Prostate gland (tissue), 2 donors: ENCODE results near the gene CNTRL. TPM values are rescaled to one million over a fixed set of nuclear protein-coding genes. Genes with fewer than 3 reads are reported as not detected.
"Not testable (repeated sequence)": the region's sequence is repeated elsewhere in the genome, so short reads cannot be mapped to it uniquely, and the experiment has no call there.

Source experiments
- DNase-seq: peaks from one replicate; pipeline ENCODE4 v3.0.0-alpha.2; 2019; ENCODE audit warnings: low spot score
- H3K27ac ChIP-seq, 2 donors: fragments of 200-600 bp; sonication (generic); 2 replicates each; pipeline ENCODE4 v1.5.1; 2017 to 2019
- H3K27me3 ChIP-seq: fragments of 200-600 bp; sonication (generic); replicated peaks from 2 replicates; pipeline ENCODE4 v1.5.1; 2019; ENCODE audit not compliant: insufficient read depth
- H3K36me3 ChIP-seq, 2 donors: fragments of 200-600 bp; sonication (generic); 1 replicate in 1 of 2; 2 replicates in 1 of 2; pipeline versions ENCODE4 v1.5.1 to v1.8.1; 2017 to 2019
- H3K4me1 ChIP-seq: fragments of 200-600 bp; sonication (generic); replicated peaks from 2 replicates; pipeline ENCODE4 v1.5.1; 2019
- H3K4me3 ChIP-seq, 2 donors: fragments of 200-600 bp; sonication (generic); 2 replicates each; pipeline ENCODE4 v1.5.1; 2017 to 2019
- H3K9me3 ChIP-seq: fragments of 200-600 bp; sonication (generic); 2 replicates; pipeline ENCODE4 v1.5.1; 2017
- CTCF ChIP-seq, 4 experiments: fragments of 200-600 bp in 2 of 4; fragments of 450-650 bp in 2 of 4; sonication (generic) in 2 of 4; IDR thresholded peaks; 1 replicate in 3 of 4; 2 replicates in 1 of 4; pipeline ENCODE4 v1.5.1; 2016 to 2019; ENCODE audit warnings: antibody characterized with exemption in 4 of 4, mild to moderate bottlenecking in 2 of 4, moderate library complexity in 2 of 4
- POLR2A ChIP-seq: fragments of 450-650 bp; IDR thresholded peaks from one replicate; pipeline ENCODE4 v1.6.1; 2016; ENCODE audit warnings: antibody characterized with exemption, mild to moderate bottlenecking
- POLR2AphosphoS5 ChIP-seq: sonication (generic); formaldehyde crosslinking; IDR thresholded peaks from one replicate; pipeline ENCODE4 v1.6.1; 2017; ENCODE audit warnings: antibody characterized with exemption
- whole genome bisulfite sequencing: methylation state at CpG from one replicate; pipeline ENCODE4 v1.1.5; 2018; 5-methylcytosine and 5-hydroxymethylcytosine counted together
- intact Hi-C: fragments of 100-400 bp; cut with DNase I; formaldehyde crosslinking; loops from one replicate; pipeline ENCODE4 v1.14.2; 2022
- total RNA-seq, 2 donors: library from RNA; depleted of rRNA; stranded (reverse); fragments of >200 nt; gene quantifications; one replicate each; pipeline ENCODE4 v1.1.0, GENCODE V29; 2016

Gene CNTRL
- total RNA-seq, 2 donors from 2014 or later = 10.3 to 21.9 TPM

DNA sequence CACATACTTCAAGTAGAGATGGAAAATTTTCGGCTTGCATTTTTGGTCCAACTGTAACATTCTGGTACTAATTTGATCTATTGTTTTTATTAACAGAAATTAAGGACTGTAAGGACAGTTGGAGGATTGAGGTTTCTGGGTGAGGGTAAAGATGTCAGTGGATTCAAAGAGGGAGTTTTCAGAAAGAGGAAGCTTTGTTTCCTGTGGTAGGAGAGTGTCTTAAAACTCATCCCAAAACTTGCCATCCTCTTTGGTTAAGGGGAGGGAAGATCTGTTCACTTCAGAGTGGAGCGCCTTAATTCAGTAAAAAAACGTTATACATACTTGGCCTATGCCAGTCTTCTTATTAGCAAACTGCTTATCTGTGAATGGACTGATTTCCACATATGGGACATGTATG, 13.8 kb downstream of the CNTRL start:
- Histone ChIP-seq H3K4me1 (no peaks in the 10 kb centered on the region), H3K27ac (no peak overlapping the region), H3K9me3 (no peaks in the 10 kb centered on the region), H3K27me3 (no peaks in the 10 kb centered on the region), H3K4me3 (no peak overlapping the region), H3K36me3 (no peaks in the 10 kb centered on the region)
- TF ChIP-seq POLR2AphosphoS5 (no peak), POLR2A (no peak), CTCF (IDR thresholded peaks at IDR 0.05) (no peak)
- intact Hi-C loops = no loop called here
- WGBS = 89% methylated on average over 3 of the region's 3 CpGs
- DNase-seq = no peak

DNA sequence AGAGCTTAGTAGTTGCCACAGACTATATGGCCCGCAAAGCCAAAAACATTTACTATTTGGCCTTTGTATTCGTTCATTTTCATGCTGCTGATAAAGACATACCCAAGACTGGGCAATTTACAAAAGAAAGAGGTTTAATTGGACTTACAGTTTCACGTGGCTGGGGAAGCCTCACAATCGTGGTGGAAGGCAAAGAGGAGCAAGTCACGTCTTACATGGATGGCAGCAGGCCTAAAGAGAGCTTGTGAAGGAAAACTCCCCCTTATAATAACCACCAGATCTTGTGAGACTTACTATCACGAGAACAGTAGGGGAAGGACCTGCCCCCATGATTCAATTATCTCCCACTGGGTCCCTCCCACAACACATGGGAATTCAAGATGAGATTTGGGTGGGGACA, 16.0 kb downstream of the CNTRL start:
- H3K4me3 ChIP-seq, H3K4me1 ChIP-seq, H3K27me3 ChIP-seq, H3K36me3 ChIP-seq, H3K27ac ChIP-seq, H3K9me3 ChIP-seq, intact Hi-C loops, DNase-seq: not testable (repeated sequence)
- 79% methylated on average over 6 of the region's 6 CpGs for WGBS

DNA sequence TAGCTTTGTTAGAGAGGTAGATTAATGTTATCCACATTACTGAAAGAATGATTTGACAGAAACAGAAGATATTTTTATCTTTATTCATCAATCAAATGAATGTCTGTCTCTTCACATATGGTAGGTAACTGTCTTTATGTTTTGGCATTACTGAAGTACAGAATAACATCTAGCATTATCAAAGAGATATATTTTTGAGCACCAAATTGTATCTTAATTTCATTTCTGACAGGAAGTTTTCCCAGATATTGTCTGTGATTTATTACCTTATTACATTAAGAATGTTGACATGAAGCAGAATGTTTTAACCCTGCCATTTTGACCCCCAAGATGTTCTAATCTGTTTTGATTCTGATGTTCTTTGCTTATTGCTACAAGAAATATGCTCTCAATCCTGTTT, 20.3 kb downstream of the CNTRL start:
- DNase-seq = no peak
- intact Hi-C loops = no loop called here
- no peaks in the 10 kb centered on the region for H3K9me3 ChIP-seq
- H3K27me3 ChIP-seq = no peaks in the 10 kb centered on the region
- TF ChIP-seq CTCF (IDR thresholded peaks at IDR 0.05) (no peak), POLR2A (no peak), POLR2AphosphoS5 (no peak)
- H3K4me3 ChIP-seq = no peak overlapping the region
- no peaks in the 10 kb centered on the region for H3K36me3 ChIP-seq
- no peaks in the 10 kb centered on the region for H3K4me1 ChIP-seq
- no peak overlapping the region for H3K27ac ChIP-seq

- Histone ChIP-seq H3K4me1 (no peaks in the 10 kb centered on the region), H3K4me3 (no peak overlapping the region), H3K9me3 (no peaks in the 10 kb centered on the region), H3K27ac (no peak overlapping the region), H3K27me3 (no peaks in the 10 kb centered on the region), H3K36me3 (no peaks in the 10 kb centered on the region)
- intact Hi-C loops = no loop called here
- WGBS = 87% methylated on average over 5 of the region's 5 CpGs
- no peak for TF ChIP-seq POLR2A
- no peak for DNase-seq
Observed at GRCh38 chr9:121098567-121099198, 23.9 kb downstream of the CNTRL start.

- H3K4me3 ChIP-seq, DNase-seq, H3K9me3 ChIP-seq, H3K4me1 ChIP-seq, intact Hi-C loops, H3K36me3 ChIP-seq, H3K27me3 ChIP-seq, H3K27ac ChIP-seq: not testable (repeated sequence)
- WGBS = 98% methylated on average over 5 of the region's 5 CpGs
Observed at GRCh38 chr9:121104054-121104453, 29.3 kb downstream of the CNTRL start.

GRCh38 chr9:121105531-121105930, 30.8 kb downstream of the CNTRL start:
- WGBS = 80% methylated on average over 2 of the region's 2 CpGs
- no peaks in the 10 kb centered on the region for H3K4me1 ChIP-seq
- H3K36me3 ChIP-seq = no peaks in the 10 kb centered on the region
- H3K9me3 ChIP-seq = no peaks in the 10 kb centered on the region
- H3K27me3 ChIP-seq = no peaks in the 10 kb centered on the region
- no peak overlapping the region for H3K27ac ChIP-seq
- no peak overlapping the region for H3K4me3 ChIP-seq
- intact Hi-C loops = no loop called here
- TF ChIP-seq POLR2A (no peak), POLR2AphosphoS5 (no peak), CTCF (IDR thresholded peaks at IDR 0.05) (no peak)
- DNase-seq = no peak
